GM19438 (cell line): ENCODE data around the gene M6PR.
"Not testable (repeated sequence)": the region's sequence is repeated elsewhere in the genome, so short reads cannot be mapped to it uniquely, and the experiment has no call there.

Source experiments
- ATAC-seq: cut with Tn5 transposase; IDR thresholded peaks from one replicate; pipeline ENCODE4 v1.9.1; 2021; ENCODE audit warnings: low read depth; ENCODE audit not compliant: unreplicated experiment

Gene M6PR

DNA sequence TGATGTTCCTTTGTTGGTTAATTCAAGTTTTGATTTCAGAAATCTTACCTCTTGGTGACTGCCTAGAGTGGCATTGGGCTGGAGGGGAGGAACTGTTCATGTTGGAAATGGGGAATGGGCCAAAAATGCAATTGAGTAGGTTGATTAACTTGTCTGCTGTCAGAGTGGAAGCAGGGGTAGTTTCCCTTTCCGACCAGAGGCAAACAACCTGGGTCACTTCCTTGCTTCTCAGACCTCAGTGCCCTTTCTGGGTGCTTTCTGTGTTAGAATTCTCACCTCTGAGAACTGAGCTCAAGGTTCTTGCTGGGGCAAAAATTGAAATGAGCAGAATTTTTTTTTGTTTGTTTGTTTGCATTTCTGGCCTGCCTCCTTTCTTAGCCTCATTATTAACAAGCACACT is 2.3 kb upstream of the M6PR start:
- ATAC-seq, result no peak

DNA sequence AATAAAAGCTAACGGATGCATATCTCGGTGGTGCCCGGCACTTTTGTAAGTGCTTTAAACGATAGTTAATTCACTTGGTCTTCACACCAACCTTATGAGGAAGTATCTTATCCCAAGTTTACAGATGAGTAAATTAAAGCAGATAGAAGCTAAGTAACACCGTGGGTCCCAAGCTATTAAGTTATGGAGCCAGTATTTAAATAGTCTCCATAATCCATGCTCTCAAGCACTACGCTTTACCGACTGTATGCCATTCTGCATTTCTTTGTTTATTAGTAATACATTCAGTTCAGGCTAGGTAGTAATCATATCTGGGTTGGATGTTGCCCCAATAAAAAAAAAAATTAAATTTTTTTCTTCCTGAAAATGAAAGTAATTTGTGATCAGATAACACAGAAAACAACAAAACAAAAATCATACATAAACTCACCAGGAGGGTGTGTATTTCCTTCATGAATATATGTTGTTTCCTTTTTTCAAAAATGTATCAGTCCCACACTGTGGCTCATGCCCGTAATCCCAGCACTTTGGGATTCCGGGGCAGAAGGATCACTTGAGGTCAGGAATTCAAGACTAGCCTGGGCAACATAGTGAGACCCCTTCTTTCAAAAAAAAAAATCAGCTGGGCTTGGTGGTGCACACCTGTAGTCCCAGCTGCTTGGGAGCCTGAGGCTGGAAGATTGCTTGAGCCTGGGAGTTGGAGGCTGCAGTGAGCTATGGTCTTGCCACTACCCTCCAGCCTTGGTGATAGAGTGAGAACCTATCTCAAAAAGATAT is 1.4 kb upstream of the M6PR start:
- no peak for ATAC-seq

- ATAC-seq, result peak; percentile 4
These were observed 729 bp upstream of the M6PR start for GRCh38 chr12:8950221-8950527.

DNA sequence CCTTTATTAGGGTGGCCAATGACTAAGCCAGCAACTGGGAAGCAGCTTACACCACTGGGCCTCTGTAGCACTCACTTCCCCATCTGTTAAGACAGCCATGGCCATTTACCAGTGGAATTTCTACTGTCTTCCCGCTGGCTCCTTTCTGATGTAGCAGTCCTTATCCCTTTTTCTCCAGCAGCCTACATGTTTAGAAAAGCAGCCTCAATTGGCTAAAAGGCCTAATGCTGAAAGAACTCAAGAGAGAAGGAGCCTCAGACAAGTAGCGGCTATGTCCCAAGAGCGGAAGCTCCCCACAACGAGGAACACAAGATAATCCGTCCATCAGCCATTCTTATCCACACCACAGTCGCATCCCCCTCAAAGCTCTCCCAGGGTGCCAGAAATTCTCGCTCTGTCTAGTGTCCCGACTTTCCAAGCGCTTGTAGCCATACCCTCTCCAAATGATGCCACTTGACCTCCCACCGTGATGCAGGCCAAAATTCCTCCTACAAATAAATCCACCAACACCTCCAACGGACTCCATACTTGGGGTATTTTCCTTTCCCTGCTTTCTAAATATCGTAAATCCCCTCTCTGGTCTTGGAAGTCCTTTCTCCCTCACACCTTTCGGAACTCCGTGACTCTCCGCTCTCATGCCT is 624 bp downstream of the M6PR start:
- ATAC-seq, result no peak

- no peak for ATAC-seq
These were observed 1.7 kb downstream of the M6PR start for GRCh38 chr12:8947737-8948136.

GRCh38 chr12:8946733-8947132 is 2.7 kb downstream of the M6PR start:
- ATAC-seq, result no peak

DNA sequence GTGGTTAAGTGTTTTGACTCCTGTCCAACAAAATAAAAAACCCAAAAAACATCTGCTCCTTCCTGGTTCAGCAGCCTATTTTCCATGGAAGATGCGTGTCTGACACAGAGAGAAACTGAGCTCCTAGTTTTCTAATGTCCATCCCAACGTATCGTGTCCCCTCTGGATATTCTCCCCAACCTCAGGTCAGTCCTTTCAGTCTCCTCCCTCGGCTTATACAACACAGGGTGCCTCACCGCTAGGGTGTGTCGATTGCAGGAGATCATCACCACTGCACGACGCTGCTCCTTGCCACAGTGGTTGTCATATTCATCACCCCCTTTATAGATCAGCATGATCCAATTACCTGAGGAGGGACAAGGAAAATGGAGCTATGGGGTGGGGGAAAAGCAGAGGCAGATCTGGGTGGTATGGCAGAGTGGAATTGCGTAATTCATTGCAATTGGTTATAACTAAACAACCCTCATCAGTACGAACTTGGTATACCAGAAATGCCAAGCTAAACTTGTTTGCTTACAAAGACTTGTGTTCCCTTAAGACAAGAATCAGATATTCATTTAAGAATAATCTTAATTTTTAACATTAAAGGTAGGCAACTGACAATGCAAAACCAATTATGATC is 5.8 kb downstream of the M6PR start:
- ATAC-seq, result no peak

DNA sequence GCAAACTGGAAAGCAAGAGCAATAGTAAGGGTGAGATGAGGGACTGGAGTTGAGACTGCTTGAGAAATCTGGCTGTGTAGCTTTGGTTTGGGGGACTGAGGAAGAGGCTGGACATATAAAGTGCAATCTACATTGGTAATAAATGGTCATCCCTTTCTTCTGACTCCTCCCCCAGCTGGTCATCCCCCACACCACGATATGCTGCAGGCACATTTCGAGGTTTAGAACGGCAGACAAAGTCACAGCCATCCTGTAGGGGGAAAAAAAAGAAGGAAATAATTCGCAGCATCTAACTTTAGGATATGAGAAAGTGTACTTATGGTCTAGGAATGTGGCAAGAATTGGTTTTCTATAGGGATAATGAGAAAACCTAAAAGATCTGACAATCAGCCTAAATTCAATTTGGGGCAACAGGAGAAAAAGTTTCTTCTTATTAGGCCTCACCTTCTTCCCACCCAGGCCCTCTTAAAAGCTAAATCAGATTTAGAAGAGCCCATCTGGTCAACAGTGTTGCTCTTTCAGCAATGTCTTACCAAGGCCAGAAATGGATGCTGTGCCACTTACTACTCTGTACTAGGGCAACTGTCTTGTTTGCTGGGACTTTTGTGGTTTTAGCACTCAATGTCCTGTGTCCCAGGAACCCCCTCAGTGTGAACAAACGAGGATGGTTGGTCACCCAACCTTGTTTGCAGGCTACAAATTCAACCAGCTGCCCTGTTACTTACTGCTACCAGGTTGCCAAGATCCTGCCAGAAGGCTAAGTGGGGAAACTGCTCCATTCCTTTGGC is 7.6 kb downstream of the M6PR start:
- ATAC-seq, result no peak

DNA sequence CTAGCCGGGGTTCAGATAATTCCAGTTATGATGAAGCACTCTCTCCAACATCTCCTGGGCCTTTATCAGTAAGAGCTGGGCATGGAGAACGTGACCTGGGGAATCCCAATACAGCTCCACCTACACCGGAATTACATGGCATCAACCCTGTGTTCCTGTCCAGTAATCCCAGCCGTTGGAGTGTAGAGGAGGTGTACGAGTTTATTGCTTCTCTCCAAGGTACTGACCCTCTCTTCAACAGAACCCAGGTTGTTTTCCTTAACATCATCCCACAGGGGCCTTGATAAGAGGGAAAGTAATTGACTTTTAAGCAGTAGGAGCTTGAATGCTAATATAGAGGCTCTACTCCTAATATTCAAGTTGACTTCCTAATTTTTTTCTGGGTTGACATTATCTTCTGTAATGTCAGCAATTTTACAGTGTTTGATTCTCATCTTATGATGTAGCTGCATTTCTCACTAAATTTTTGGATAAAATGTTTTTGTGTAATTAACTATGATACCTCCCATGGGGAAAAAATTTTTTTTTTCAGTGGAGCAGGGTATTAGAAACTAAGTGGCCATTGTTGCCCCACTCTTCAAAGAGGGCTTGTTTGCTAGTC is 11.5 kb downstream of the M6PR start:
- not testable (repeated sequence) for ATAC-seq

DNA sequence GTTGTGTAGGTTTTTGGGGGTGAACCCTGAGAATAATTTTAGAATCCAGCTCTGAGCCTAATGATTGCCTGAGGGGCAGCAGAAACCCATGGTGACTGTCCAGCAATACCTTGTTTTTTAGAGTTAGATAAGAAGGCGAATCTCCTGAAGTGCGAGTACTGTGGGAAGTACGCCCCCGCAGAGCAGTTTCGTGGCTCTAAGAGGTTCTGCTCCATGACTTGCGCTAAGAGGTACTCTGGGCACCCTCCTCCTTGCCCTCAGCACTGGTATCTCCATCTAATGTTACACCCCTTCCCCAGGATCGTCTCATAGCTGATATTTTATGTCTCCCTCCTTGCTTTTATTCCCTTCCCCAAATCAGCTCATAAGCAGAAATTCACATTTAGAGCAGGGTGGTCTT is 12.7 kb downstream of the M6PR start:
- ATAC-seq, result no peak

DNA sequence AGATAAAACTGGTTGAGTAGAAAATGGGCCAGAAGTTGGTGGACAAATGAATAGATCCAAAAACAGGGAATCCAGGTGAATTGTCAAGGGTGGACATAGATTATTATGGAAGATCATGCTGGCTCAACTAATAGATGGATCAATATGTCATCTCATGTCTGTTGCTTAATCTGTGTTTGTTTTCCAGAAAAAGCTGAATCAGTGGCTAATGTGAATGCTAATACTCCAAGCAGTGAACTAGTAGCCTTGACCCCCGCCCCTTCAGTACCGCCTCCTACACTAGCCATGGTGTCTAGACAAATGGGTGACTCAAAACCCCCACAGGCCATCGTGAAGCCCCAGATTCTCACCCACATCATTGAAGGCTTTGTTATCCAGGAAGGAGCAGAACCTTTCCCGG is 15.4 kb downstream of the M6PR start:
- ATAC-seq, result not testable (repeated sequence)

GRCh38 chr12:8932464-8932863 is 17.0 kb downstream of the M6PR start:
- ATAC-seq, result not testable (repeated sequence)

- ATAC-seq, result not testable (repeated sequence)
These were observed 18.7 kb downstream of the M6PR start for GRCh38 chr12:8930655-8931323.

GRCh38 chr12:8922544-8922943 is 26.9 kb downstream of the M6PR start:
- no peak for ATAC-seq

GRCh38 chr12:8919643-8920042 is 29.8 kb downstream of the M6PR start:
- not testable (repeated sequence) for ATAC-seq

- ATAC-seq, result no peak
These were observed 31.7 kb downstream of the M6PR start for GRCh38 chr12:8917751-8918150.

DNA sequence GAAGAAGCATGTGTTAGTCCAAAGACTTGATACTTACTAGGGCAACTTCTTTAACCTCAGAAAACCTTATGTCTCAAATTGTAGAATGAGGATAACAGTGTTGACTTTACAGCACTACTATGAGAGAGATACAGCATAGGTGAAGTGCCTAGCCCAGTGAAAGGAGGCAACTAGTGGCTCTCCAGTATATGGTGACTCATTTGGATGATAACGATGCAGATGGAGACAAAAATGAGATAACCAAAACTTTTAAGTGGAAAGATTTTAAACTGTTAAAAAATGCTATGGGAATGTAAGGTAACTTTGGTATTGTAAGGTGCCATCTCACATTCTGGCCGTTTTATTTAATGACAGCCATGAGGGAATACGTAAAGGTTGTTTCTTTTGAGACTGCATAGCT is 32.4 kb downstream of the M6PR start:
- ATAC-seq, result no peak

DNA sequence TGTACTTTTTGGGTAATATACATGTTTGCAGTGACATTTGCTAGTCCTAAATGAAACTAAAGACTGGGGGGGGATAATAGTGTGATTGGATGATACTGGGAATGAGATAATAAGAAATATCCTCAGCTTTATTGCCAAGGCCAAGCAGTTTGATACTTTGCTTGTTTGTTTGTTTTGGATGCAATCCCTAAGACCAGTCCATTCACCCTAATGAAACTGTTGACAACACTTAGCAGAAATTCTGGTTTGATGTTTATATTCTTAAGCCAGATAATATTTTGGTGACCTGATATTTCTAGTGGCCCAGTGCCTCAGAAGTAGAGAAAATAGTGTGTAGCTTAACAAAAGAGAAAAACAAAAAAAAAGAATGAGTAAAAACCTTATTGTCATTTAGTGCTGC is 33.3 kb downstream of the M6PR start:
- ATAC-seq, result no peak

DNA sequence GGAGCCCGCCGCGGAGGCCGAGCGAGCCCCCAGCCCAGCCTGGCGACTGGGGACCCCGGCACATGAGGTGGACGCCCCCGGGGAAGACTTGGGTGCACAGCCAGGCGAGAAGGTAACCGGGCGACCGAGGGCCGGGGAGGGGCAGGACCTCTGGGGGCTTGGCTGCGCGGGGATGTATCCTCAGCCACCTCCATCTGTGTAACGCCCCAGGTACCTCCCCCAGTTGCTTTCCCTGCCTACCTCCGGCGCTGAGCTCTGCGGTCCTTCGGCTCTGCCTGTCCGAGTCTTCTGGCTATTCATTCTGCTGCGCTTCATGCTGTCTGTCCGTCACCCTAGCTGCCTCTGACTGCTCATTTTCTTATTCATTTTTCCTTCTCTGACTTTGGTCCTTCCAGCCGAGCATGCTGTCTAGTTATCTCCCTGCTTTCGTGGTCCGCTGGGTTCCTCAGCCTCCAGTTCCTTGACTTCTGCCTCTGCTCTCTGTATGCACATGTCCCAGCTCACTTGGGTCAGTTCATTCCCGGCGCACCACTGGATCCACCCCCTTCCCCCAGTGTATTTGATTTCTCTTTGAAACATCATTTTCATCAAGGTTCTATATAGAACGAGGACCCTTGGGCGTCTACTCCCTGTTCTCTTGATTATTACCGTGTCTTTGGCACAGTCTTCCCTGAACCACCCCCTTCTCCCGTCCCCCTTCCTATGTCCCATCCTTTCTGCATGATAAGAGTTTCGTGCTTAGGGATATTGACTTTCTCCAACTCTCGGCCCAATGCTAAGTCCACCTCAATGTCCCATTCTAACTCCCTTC is 34.5 kb downstream of the M6PR start:
- ATAC-seq, result peak; percentile 66
